Psoas muscle (tissue), 8 donors: ENCODE data around the gene BDH1. TPM values are rescaled to one million over a fixed set of nuclear protein-coding genes. Genes with fewer than 3 reads are reported as not detected.
A peak's percentile ranks its signal among the peaks of the same experiment; 100 is the strongest.

ENCODE experiments used
- ATAC-seq, 4 donors: fragments of 200-7000 bp; cut with Tn5 transposase; one replicate each; pipeline ENCODE4 v1.9.1; 2020; ENCODE audit warnings: moderate library complexity in 3 of 4, mild to moderate bottlenecking in 2 of 4
- DNase-seq, 2 donors: peaks; one replicate each; pipeline ENCODE4 v3.0.0-alpha.2; 2020
- H3K27ac ChIP-seq: fragments of 200-600 bp; one replicate; pipeline ENCODE4 v1.8.0; 2022
- H3K27me3 ChIP-seq, 3 donors: fragments of 200-600 bp in 1 of 3; one replicate each; pipeline versions ENCODE4 v1.6.1 to v1.8.0; 2013 to 2022; ENCODE audit warnings: low read length in 2 of 3, mild to moderate bottlenecking in 2 of 3, moderate library complexity in 1 of 3; ENCODE audit not compliant: insufficient read depth in 3 of 3
- H3K36me3 ChIP-seq, 2 donors: fragments of 200-600 bp in 1 of 2; one replicate each; pipeline versions ENCODE4 v1.6.1 to v1.8.0; 2013 to 2022; ENCODE audit warnings: low read depth in 1 of 2, mild to moderate bottlenecking in 1 of 2, moderate library complexity in 1 of 2; ENCODE audit not compliant: insufficient read depth in 1 of 2
- H3K4me1 ChIP-seq: fragments of 200-600 bp; one replicate; pipeline ENCODE4 v1.8.0; 2022
- H3K4me3 ChIP-seq: fragments of 200-600 bp; one replicate; pipeline ENCODE4 v1.8.0; 2022; ENCODE audit warnings: mild to moderate bottlenecking
- H3K9me3 ChIP-seq: fragments of 200-600 bp; one replicate; pipeline ENCODE4 v1.8.0; 2022
- WGBS, 3 donors: extraction: QIAGEN DNeasy Blood & Tissue Kit; methylation state at CpG; one replicate each; pipeline versions ENCODE4 v1.1.6 to v1.1.7; 2013; 5-methylcytosine and 5-hydroxymethylcytosine counted together
- intact Hi-C, 2 donors: fragments of 100-400 bp; cut with DNase I; formaldehyde crosslinking; loops; one replicate each; pipeline versions ENCODE4 v1.11.0 to v1.14.2; 2022
- polyA plus RNA-seq, 3 donors: library from polyadenylated mRNA; stranded (reverse); fragments of 200-250 nt; gene quantifications; one replicate each; pipeline ENCODE4 v1.2.3, GENCODE V29; 2013
- total RNA-seq, 4 donors: library from RNA; stranded (reverse); fragmentation: NEBNext Ultra II Directional in 2 of 4; extraction: Animal tissue kit (Norgen Biotek cat#: 25700) in 2 of 4; gene quantifications; one replicate each; pipeline versions ENCODE4 v1.2.1 to v1.2.4, GENCODE V29; 2021 to 2023
- TF ChIP-seq, protein P1 (sequence below): fragments of 200-600 bp; IDR thresholded peaks from one replicate; pipeline ENCODE4 v1.8.0; 2022; ENCODE audit warnings: antibody characterized with exemption
- donor health status: healthy with polysubstance abuse.
- donor health status: DM: no; HTN: no; CAD: no; lungs with moderate emphysema.
- donor health status: Bipolar disorder and iron deficiency.
- donor health status: healthy.
- donor health status: DM: yes; HTN: yes; CAD: no.
- donor health status: DM: no; HTN: no; CAD: no.
- donor health status: DM: no; HTN: no; CAD: no.
- donor health status: DM: yes; HTN: yes; CAD: no.

BDH1 gene
- total and polyA plus RNA-seq, 7 donors = 5.4 to 47.6 (median 16.0) TPM

GRCh38 chr3:197495499-197495898 is 60.3 kb downstream of the BDH1 start:
- Histone ChIP-seq H3K4me3 (no peak overlapping the region), H3K36me3 (no peaks in the 10 kb centered on the region), H3K4me1 (no peaks in the 10 kb centered on the region), H3K27me3 (no peaks in the 10 kb centered on the region), H3K27ac (no peak overlapping the region), H3K9me3 (no peaks in the 10 kb centered on the region)
- DNase-seq = no peak
- no peak for ATAC-seq
- 73 to 84% (median 78%) methylated on average over 5 of the region's 5 CpGs for WGBS, 3 donors
- TF ChIP-seq, protein P1, sequence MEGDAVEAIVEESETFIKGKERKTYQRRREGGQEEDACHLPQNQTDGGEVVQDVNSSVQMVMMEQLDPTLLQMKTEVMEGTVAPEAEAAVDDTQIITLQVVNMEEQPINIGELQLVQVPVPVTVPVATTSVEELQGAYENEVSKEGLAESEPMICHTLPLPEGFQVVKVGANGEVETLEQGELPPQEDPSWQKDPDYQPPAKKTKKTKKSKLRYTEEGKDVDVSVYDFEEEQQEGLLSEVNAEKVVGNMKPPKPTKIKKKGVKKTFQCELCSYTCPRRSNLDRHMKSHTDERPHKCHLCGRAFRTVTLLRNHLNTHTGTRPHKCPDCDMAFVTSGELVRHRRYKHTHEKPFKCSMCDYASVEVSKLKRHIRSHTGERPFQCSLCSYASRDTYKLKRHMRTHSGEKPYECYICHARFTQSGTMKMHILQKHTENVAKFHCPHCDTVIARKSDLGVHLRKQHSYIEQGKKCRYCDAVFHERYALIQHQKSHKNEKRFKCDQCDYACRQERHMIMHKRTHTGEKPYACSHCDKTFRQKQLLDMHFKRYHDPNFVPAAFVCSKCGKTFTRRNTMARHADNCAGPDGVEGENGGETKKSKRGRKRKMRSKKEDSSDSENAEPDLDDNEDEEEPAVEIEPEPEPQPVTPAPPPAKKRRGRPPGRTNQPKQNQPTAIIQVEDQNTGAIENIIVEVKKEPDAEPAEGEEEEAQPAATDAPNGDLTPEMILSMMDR = no peak
- intact Hi-C loops = no loop called here

DNA sequence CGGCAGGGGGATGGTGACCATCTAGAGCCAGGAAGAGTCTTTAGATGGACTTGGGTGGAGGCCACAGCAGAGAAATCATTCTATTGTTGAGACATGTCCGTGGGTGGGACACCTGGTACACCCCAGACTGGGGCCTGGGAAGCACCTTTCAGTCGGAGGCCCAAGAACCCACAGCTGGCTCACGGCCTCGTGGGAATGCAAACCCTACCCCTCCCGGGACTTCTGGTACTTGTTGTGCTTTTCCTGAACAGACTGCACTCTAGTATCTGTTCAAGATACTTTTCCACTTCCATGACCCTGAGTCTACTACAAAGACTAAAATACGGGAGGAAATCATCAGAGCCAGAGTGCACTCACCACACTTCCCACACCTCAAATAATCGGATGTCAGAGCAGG is 60.7 kb downstream of the BDH1 start:
- peak in 1 of 4 donors; percentile 28 for ATAC-seq
- intact Hi-C loops = no loop called here

GRCh38 chr3:197494366-197495058 is 61.3 kb downstream of the BDH1 start:
- no peak for DNase-seq
- Histone ChIP-seq H3K27me3 (no peaks in the 10 kb centered on the region), H3K4me1 (no peaks in the 10 kb centered on the region), H3K9me3 (no peaks in the 10 kb centered on the region), H3K36me3 (no peaks in the 10 kb centered on the region), H3K27ac (no peak overlapping the region), H3K4me3 (no peak overlapping the region)
- ATAC-seq = no peak
- TF ChIP-seq, protein P1 = no peak
- intact Hi-C loops = no loop called here
- 35 to 57% (median 47%) methylated on average over 10 of the region's 10 CpGs for WGBS, 3 donors

More for the DNA sequence above, 60.7 kb downstream of the BDH1 start:
- Histone ChIP-seq H3K27me3 (no peaks in the 10 kb centered on the region), H3K4me3 (no peak overlapping the region), H3K27ac (no peak overlapping the region), H3K36me3 (no peaks in the 10 kb centered on the region), H3K4me1 (no peaks in the 10 kb centered on the region), H3K9me3 (no peaks in the 10 kb centered on the region)
- DNase-seq = no peak
- WGBS, 3 donors = 44 to 61% (median 58%) methylated on average over 8 of the region's 8 CpGs
- TF ChIP-seq, protein P1 = no peak

GRCh38 chr3:197493049-197493448 is 62.7 kb downstream of the BDH1 start:
- ATAC-seq = no peak
- no peaks in the 10 kb centered on the region for H3K27me3 ChIP-seq
- DNase-seq = no peak
- H3K4me1 ChIP-seq = no peaks in the 10 kb centered on the region
- no peak overlapping the region for H3K27ac ChIP-seq
- no peaks in the 10 kb centered on the region for H3K36me3 ChIP-seq
- TF ChIP-seq, protein P1 = no peak
- H3K9me3 ChIP-seq = no peaks in the 10 kb centered on the region
- no peak overlapping the region for H3K4me3 ChIP-seq
- intact Hi-C loops = no loop called here
- 77 to 87% (median 86%) methylated on average over 5 of the region's 5 CpGs for WGBS, 3 donors
